ENCODE data around the gene PTP4A1. TPM values are rescaled to one million over a fixed set of nuclear protein-coding genes. Genes with fewer than 3 reads are reported as not detected.

The PTP4A1 gene
- total RNA-seq, 4 donors from 2014 or later: 12.4 to 85.4 (median 50.4) TPM

DNA sequence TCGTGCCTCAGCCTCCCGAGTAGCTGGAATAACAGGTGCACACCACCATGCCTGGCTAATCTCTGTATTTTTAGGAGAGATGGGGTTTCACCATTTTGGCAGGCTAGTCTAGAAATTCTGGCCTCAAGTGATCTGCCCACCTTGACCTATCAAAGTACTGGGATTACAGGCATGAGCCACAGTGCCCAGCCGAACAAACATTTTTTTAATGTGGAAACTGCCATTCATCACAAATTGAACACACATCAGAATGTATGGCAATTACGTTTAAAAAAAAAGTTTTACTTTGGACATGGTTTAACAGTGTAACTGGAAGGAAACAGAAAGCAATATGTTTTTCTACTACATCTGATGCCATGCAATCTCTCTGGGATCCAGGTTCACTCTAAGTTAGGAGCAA, 38.3 kb upstream of the PTP4A1 start:
- no peaks in the 10 kb centered on the region for H3K4me1 ChIP-seq

DNA sequence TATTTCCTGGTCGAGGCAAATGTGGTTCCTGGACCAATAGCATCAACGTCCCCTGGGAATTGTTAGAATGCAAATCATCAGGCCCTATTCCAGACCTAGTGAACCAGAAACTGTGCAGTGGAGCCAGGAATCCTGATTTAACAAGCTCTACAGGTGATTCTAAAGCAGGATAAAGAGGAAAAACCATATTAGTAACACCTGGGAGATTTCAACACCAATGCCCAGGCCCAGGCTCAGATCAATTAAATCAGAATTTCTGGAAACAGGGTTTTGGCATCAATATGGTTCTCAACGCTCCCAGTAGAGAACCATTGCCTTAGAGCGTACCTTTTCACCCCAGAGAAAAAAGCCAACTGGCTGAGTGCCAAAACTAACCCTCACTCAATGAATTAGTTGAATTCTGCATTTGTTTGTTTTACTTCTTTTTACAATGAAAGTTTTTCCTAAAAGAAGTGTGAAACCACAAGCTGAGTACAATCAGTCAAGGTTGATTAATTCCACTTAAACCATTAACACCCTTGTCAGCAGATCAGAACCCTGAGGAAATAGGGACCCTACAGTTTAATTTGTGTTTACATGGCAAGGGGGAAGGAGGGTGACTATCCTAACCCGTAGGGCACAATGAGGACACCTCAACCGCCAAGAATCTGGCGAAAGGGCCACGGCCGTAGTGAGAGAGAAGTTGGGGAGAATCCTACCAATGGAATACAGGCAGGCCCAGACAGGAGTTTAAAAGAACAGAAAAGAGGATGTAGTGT, 34.9 kb upstream of the PTP4A1 start:
- no peaks in the 10 kb centered on the region for H3K27me3 ChIP-seq
- WGBS: 33% methylated on average over 9 of the region's 9 CpGs
- no peaks in the 10 kb centered on the region for H3K9me3 ChIP-seq
- no peak for TF ChIP-seq POLR2AphosphoS5 (IDR thresholded peaks at IDR 0.05)
- no peak for TF ChIP-seq POLR2A (IDR thresholded peaks at IDR 0.05)
- TF ChIP-seq EP300 (IDR thresholded peaks at IDR 0.05): no peak
- TF ChIP-seq, protein P1, sequence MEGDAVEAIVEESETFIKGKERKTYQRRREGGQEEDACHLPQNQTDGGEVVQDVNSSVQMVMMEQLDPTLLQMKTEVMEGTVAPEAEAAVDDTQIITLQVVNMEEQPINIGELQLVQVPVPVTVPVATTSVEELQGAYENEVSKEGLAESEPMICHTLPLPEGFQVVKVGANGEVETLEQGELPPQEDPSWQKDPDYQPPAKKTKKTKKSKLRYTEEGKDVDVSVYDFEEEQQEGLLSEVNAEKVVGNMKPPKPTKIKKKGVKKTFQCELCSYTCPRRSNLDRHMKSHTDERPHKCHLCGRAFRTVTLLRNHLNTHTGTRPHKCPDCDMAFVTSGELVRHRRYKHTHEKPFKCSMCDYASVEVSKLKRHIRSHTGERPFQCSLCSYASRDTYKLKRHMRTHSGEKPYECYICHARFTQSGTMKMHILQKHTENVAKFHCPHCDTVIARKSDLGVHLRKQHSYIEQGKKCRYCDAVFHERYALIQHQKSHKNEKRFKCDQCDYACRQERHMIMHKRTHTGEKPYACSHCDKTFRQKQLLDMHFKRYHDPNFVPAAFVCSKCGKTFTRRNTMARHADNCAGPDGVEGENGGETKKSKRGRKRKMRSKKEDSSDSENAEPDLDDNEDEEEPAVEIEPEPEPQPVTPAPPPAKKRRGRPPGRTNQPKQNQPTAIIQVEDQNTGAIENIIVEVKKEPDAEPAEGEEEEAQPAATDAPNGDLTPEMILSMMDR (IDR thresholded peaks at IDR 0.05): no peak
- H3K4me3 ChIP-seq: no peak overlapping the region
- no peak for DNase-seq (ENCODE audit: low spot score in 2 of 2)
- H3K4me1 ChIP-seq: no peaks in the 10 kb centered on the region
- no peaks in the 10 kb centered on the region for H3K36me3 ChIP-seq
- H3K27ac ChIP-seq: no peak overlapping the region

More for the DNA sequence above, 38.3 kb upstream of the PTP4A1 start:
- Histone ChIP-seq H3K27ac (no peak overlapping the region), H3K9me3 (no peaks in the 10 kb centered on the region), H3K4me3 (no peak overlapping the region), H3K27me3 (no peaks in the 10 kb centered on the region), H3K36me3 (no peaks in the 10 kb centered on the region)
- no peak for DNase-seq (ENCODE audit: low spot score in 2 of 2)
- TF ChIP-seq EP300 (IDR thresholded peaks at IDR 0.05) (no peak), POLR2A (IDR thresholded peaks at IDR 0.05) (no peak), POLR2AphosphoS5 (IDR thresholded peaks at IDR 0.05) (no peak)
- TF ChIP-seq, protein P1 (IDR thresholded peaks at IDR 0.05): no peak
- 96% methylated on average over 4 of the region's 4 CpGs for WGBS

DNA sequence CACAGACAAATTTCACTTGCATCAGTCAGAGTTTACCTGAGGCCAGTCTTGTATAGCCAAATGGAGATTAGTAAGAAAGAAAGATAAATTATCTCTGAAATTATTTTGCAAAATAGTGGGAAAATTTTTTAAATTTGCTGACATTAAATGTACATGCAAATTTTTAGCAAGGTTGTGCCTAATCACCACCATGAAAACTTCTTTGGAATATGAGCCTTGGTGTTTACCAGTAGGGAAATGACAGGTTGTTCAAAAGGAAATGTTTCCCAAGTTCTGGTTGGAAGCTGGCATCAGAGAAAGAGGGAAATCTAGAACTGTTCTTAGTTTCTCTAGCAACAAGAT, 34.4 kb upstream of the PTP4A1 start:
- DNase-seq (ENCODE audit: low spot score in 2 of 2): no peak

DNA sequence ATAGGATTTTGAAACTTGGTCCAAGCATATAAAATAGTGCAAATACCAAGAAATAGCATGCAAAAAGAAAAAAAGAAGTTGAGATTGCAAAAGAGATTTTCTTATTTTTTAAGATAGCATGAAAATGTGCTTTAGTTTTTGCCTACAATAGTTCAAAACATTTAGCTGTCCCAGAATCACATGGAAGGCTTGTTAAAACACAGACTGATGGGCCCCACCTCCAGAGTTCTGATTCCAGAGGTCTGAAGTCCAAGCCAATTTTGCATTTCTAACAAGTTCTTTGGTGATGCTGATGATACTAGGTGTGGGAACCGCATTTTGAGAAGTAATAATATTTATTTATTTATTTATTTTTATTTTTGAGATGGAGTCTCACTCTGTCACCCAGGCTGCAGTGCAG, 33.7 kb upstream of the PTP4A1 start:
- Histone ChIP-seq H3K9me3 (no peaks in the 10 kb centered on the region), H3K4me3 (no peak overlapping the region), H3K27me3 (no peaks in the 10 kb centered on the region), H3K36me3 (no peaks in the 10 kb centered on the region), H3K4me1 (no peaks in the 10 kb centered on the region), H3K27ac (no peak overlapping the region)
- WGBS: 79% methylated on average over 1 of the region's 1 CpG
- no peak for TF ChIP-seq POLR2AphosphoS5 (IDR thresholded peaks at IDR 0.05)
- no peak for TF ChIP-seq POLR2A (IDR thresholded peaks at IDR 0.05)
- TF ChIP-seq, protein P1 (IDR thresholded peaks at IDR 0.05): no peak
- no peak for TF ChIP-seq EP300 (IDR thresholded peaks at IDR 0.05)
- no peak for DNase-seq (ENCODE audit: low spot score in 2 of 2)

More for the DNA sequence above, 34.4 kb upstream of the PTP4A1 start:
- Histone ChIP-seq H3K36me3 (no peaks in the 10 kb centered on the region), H3K4me3 (no peak overlapping the region), H3K27me3 (no peaks in the 10 kb centered on the region), H3K9me3 (no peaks in the 10 kb centered on the region), H3K4me1 (no peaks in the 10 kb centered on the region), H3K27ac (no peak overlapping the region)
- no peak for TF ChIP-seq EP300 (IDR thresholded peaks at IDR 0.05)

DNA sequence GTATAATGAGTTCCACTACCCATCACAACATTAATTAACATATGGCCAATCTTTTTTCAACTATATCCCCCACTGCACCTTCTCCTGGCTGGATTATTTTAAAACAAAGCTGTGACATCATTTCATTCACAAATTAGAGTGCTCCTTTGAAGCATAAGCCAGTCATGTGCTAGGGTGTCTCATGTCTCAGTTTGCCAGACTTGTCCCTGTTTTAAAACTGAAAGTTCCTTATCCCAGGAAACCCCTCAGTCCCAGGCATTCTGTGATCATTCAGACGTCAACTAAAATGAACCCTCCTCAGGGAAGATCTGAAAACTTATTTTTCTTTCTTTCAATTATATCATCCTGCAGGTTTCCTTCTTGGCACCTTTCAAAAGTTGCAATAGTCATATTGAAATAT, 29.3 kb upstream of the PTP4A1 start:
- H3K27ac ChIP-seq: no peak overlapping the region
- no peaks in the 10 kb centered on the region for H3K9me3 ChIP-seq
- H3K36me3 ChIP-seq: no peaks in the 10 kb centered on the region
- H3K27me3 ChIP-seq: no peaks in the 10 kb centered on the region
- WGBS: 63% methylated on average over 1 of the region's 1 CpG
- no peak for DNase-seq (ENCODE audit: low spot score in 2 of 2)
- no peak overlapping the region for H3K4me3 ChIP-seq
- TF ChIP-seq, protein P1 (IDR thresholded peaks at IDR 0.05): no peak
- TF ChIP-seq POLR2AphosphoS5 (IDR thresholded peaks at IDR 0.05) (no peak), EP300 (IDR thresholded peaks at IDR 0.05) (no peak), POLR2A (IDR thresholded peaks at IDR 0.05) (no peak)
- no peaks in the 10 kb centered on the region for H3K4me1 ChIP-seq

DNA sequence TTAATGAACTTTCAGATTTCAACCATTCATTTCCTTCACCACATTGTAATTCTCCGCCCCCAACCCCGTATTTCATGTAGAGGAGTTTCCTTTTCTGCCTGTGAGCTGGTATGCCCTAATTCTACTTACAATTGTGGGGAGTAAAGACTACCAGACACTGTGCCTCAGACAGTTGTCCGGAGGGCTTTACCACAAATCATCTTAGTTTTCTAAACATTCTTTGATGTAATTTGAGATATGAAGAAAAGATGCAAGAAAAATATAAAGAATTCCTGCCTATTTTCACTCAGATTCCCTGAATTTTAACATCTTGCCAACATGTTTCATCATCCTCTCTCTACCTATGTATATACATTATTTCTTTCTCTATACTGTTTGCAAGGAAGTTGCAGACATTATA, 28.3 kb upstream of the PTP4A1 start:
- no peak overlapping the region for H3K27ac ChIP-seq
- no peak overlapping the region for H3K4me3 ChIP-seq
- H3K36me3 ChIP-seq: no peaks in the 10 kb centered on the region
- no peaks in the 10 kb centered on the region for H3K27me3 ChIP-seq
- H3K9me3 ChIP-seq: no peaks in the 10 kb centered on the region
- TF ChIP-seq POLR2A (IDR thresholded peaks at IDR 0.05) (no peak), EP300 (IDR thresholded peaks at IDR 0.05) (no peak), POLR2AphosphoS5 (IDR thresholded peaks at IDR 0.05) (no peak)
- TF ChIP-seq, protein P1 (IDR thresholded peaks at IDR 0.05): no peak
- 48% methylated on average over 3 of the region's 3 CpGs for WGBS
- no peak for DNase-seq (ENCODE audit: low spot score in 2 of 2)
- no peaks in the 10 kb centered on the region for H3K4me1 ChIP-seq

All from suprapubic skin (tissue), 4 donors.